Skin epidermis (tissue), 12 donors: ENCODE measurements around the gene ANKMY1.

Experiments used
- H3K27ac ChIP-seq, 21 experiments: fragments of 200-600 bp; sonication (generic) in 11 of 21; one replicate each; pipeline ENCODE4 v1.5.0; 2020; ENCODE audit warnings: mild to moderate bottlenecking in 3 of 21, inconsistent platforms in 2 of 21, moderate library complexity in 2 of 21
- H3K4me3 ChIP-seq, 7 experiments: fragments of 200-600 bp; sonication (generic) in 2 of 7; one replicate each; pipeline ENCODE4 v1.5.0; 2020; ENCODE audit warnings: inconsistent platforms in 2 of 7, mild to moderate bottlenecking in 2 of 7, moderate library complexity in 1 of 7

ANKMY1 gene

GRCh38 chr2:240596080-240596460, 38.3 kb upstream of the ANKMY1 start:
- Histone ChIP-seq H3K27ac (no peak overlapping the region), H3K4me3 (no peak overlapping the region)

GRCh38 chr2:240595381-240596079, 37.7 kb upstream of the ANKMY1 start:
- H3K4me3 ChIP-seq, result no peak overlapping the region
- H3K27ac ChIP-seq, result no peak overlapping the region

GRCh38 chr2:240594511-240595380, 37.0 kb upstream of the ANKMY1 start:
- no peak overlapping the region for H3K27ac ChIP-seq
- H3K4me3 ChIP-seq, result no peak overlapping the region

- Histone ChIP-seq H3K27ac (no peak overlapping the region), H3K4me3 (no peak overlapping the region)
These were observed 36.1 kb upstream of the ANKMY1 start for GRCh38 chr2:240593703-240594451.

GRCh38 chr2:240593026-240593702, 35.4 kb upstream of the ANKMY1 start:
- Histone ChIP-seq H3K27ac (no peak overlapping the region), H3K4me3 (no peak overlapping the region)

GRCh38 chr2:240591784-240592183, 34.0 kb upstream of the ANKMY1 start:
- Histone ChIP-seq H3K4me3 (no peak overlapping the region), H3K27ac (no peak overlapping the region)

- Histone ChIP-seq H3K4me3 (no peak overlapping the region), H3K27ac (no peak overlapping the region)
These were observed 33.4 kb upstream of the ANKMY1 start for GRCh38 chr2:240591226-240591625.

GRCh38 chr2:240590681-240591111, 32.9 kb upstream of the ANKMY1 start:
- H3K27ac ChIP-seq, result no peak overlapping the region
- H3K4me3 ChIP-seq, result no peak overlapping the region

GRCh38 chr2:240589850-240590525, 32.2 kb upstream of the ANKMY1 start:
- Histone ChIP-seq H3K4me3 (no peak overlapping the region), H3K27ac (no peak overlapping the region)

GRCh38 chr2:240589375-240589774, 31.6 kb upstream of the ANKMY1 start:
- H3K27ac ChIP-seq, result no peak overlapping the region
- no peak overlapping the region for H3K4me3 ChIP-seq

GRCh38 chr2:240588669-240589068, 30.9 kb upstream of the ANKMY1 start:
- Histone ChIP-seq H3K4me3 (no peak overlapping the region), H3K27ac (peak overlapping the region in 1 of 21 experiments; percentile 89)

GRCh38 chr2:240588006-240588655, 30.3 kb upstream of the ANKMY1 start:
- H3K4me3 ChIP-seq, result peak overlapping the region in 2 of 7 experiments; percentile 73 to 91
- peak overlapping the region in 1 of 21 experiments; percentile 89 for H3K27ac ChIP-seq

- Histone ChIP-seq H3K27ac (peak overlapping the region in 20 of 21 experiments; percentile 79 to 99 (median 93)), H3K4me3 (peak overlapping the region; percentile 73 to 99 (median 86))
These were observed 29.4 kb upstream of the ANKMY1 start for GRCh38 chr2:240586919-240587800.

GRCh38 chr2:240586198-240586918, 28.6 kb upstream of the ANKMY1 start, which contains the start of gene CAPN10:
CAPN10 (plus strand) TSS chr2:240586734; CDS start chr2:240586912, 178 bp downstream.
- Histone ChIP-seq H3K27ac (peak within 1 kb of the TSS; percentile 73 to 99 (median 93)), H3K4me3 (peak within 1 kb of the TSS; percentile 73 to 99 (median 86))

- H3K27ac ChIP-seq, result peak overlapping the region; percentile 73 to 99 (median 93)
These were observed 28.0 kb upstream of the ANKMY1 start for GRCh38 chr2:240585681-240586197.

GRCh38 chr2:240585101-240585500, 27.3 kb upstream of the ANKMY1 start:
- H3K27ac ChIP-seq, result peak overlapping the region in 14 of 21 experiments; percentile 84 to 99 (median 94)

More at GRCh38 chr2:240585681-240586197, 28.0 kb upstream of the ANKMY1 start:
- H3K4me3 ChIP-seq, result peak overlapping the region; percentile 73 to 99 (median 86)

More at GRCh38 chr2:240585101-240585500, 27.3 kb upstream of the ANKMY1 start:
- H3K4me3 ChIP-seq, result peak overlapping the region; percentile 73 to 99 (median 86)
